Stimulated activated CD4-positive, alpha-beta T cell treated with anti-CD3 and anti-CD28 coated beads, Interleukin-2, amount 100 ng/mL, for 4 hours (primary cell): ENCODE results near the gene SLC46A1.
A peak's percentile ranks its signal among the peaks of the same experiment; 100 is the strongest.

Experiments
- DNase-seq: peaks from one replicate; pipeline ENCODE4 v3.0.0-alpha.2; 2020; ENCODE audit warnings: low read depth

Gene SLC46A1

GRCh38 chr17:28379814-28380801, 25.9 kb downstream of the SLC46A1 start:
- no peak for DNase-seq

DNA sequence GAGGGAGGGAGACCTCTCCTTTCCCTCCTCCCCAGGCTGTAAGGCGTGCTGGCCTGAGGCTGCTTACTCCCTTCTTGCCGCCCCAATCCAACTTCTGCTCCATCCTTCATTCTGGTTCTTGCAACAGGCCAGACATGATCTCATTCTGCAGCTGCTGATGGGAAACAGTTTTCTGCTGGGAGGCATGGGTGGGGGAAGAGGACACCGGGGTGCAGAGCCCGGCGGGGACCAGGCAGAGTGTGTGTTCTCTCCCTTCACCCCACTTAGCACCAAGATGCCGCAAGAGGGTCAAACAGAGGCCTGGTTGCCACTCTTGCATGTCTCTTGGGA, 33.1 kb downstream of the SLC46A1 start:
- no peak for DNase-seq

GRCh38 chr17:28372203-28372944, 33.6 kb downstream of the SLC46A1 start:
- DNase-seq = no peak

DNA sequence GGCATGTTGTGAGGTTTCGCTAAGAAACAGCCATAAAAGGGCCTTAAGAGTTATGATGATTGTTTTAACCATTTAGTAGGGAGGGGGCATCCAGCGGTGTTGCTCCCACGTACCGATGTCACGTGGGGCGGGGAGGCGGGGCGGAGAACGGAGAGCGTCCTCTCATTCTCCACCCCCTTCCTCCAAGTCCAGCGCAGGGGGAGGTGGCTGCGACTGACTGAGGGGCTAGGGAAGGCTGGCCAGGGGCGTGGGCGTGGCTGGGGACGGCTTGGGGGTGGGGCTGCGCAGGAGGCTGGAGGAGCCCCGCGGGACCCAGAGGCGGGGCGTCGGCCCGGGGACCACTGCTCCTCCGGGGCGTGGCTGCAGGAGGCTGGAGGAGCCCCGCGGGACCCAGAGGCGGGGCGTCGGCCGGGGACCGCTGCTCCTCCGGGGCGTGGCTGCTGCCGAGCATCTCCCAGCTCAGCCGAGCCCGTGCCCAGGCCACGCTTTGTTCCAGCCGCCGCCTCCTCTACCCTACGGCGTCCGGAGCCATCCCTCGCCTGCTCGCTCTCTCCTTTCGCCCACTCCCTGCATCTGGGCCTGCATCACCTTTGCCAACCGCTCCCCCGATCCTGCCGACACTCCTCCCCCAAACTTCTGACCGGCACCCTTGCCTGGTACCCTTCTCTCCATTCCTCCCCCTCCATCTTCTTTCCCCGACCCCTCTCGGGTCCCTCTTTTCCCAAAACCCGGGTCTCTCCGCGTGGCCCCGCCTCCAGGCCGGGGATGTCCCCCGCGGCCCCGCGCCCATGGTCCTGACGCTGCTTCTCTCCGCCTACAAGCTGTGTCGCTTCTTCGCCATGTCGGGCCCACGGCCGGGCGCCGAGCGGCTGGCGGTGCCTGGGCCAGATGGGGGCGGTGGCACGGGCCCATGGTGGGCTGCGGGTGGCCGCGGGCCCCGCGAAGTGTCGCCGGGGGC, 34.5 kb downstream of the SLC46A1 start, which contains the start of gene SARM1:
SARM1 (plus strand) TSS at position 450 of the 958 bp plus-strand sequence; CDS start at position 789, 339 bp downstream.
- DNase-seq = peak; percentile 73

- DNase-seq = no peak
These were observed 35.3 kb downstream of the SLC46A1 start for GRCh38 chr17:28370744-28371103.

- no peak for DNase-seq
These were observed 35.8 kb downstream of the SLC46A1 start, which contains the start of gene VTN for GRCh38 chr17:28370035-28370743. TSS of gene VTN (minus strand) at chr17:28370307. CDS start at chr17:28370203, 104 bp downstream.

GRCh38 chr17:28369684-28370034, 36.4 kb downstream of the SLC46A1 start:
- no peak for DNase-seq

- no peak for DNase-seq
These were observed 36.9 kb downstream of the SLC46A1 start for GRCh38 chr17:28368915-28369683.

DNA sequence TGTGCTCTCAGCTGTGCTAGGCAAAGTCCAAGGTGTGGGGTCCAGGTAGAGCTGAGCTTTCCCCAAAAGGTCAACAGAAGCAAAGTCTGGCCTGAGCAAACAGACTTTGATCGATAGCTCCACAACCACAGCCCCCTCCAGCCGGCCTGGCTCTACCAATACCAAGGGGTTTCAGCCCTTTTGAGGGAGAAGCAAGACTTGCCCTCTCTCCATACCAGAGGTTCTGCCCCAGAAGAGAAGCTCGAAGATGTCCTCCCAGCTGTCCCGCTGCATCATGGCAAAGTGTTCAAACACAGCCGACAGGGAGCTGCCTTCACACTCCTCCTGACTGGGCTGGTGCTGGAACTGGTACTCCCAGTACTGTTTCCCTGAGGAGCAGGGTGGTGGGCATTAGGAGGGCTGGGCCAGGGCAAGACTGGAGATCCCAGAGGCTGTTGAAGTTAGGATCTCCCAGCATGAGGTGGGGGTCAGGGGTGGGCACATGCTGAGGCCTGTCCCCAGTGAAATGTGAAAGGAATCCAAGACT, 37.6 kb downstream of the SLC46A1 start:
- DNase-seq = no peak

DNA sequence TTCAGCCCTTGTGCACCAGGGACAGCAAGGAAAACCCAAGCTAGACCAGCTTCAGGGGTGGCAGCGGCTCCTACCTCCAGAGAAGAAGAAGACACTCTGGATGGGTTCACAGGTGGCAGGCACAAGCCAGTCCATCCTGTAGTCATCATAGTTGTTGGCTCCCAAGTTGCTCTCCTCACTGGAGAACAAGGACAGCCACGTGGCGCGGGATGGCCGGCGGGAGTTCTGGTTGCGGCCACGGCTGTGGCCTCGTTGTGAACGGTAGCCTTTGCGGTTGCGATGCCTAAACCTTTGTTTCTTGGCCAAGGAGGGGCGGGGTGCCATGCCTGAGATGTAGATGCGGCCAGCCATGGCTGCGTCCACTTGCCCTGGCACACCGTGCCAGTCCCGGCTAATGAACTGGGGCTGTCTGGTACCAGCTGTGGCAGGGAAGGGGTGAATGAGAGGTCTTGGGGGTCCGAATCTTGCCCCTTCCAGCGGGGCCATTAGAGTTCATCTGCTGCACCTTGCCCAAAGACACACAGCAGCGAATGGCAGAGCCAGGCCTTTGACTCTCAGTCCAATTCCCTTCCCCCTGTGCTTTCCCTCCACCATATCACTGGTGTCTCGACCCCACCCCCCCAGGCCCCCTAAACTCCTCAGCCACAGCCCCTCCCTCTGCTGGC, 38.2 kb downstream of the SLC46A1 start:
- no peak for DNase-seq

DNA sequence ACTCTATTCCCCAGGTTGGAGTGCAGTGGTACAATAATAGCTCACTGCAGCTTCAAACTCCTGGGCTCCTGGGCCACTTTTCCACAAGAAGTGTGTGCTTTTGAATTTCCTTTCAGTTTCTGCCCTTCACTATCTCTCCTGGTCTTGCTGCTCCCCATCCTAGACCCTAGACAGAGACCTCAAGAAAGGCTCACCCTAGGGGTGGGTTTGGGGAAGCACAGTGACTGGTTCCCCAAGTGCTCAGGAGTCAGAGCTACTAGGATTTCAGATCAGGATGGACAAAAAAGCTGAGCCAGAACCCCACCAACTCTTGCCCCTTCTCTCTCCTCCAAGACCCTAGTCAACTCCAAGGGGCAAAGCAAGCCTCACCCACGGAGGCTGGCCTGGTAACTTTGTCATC, 39.4 kb downstream of the SLC46A1 start:
- no peak for DNase-seq

- no peak for DNase-seq
These were observed 40.5 kb downstream of the SLC46A1 start for GRCh38 chr17:28365487-28365886.

DNA sequence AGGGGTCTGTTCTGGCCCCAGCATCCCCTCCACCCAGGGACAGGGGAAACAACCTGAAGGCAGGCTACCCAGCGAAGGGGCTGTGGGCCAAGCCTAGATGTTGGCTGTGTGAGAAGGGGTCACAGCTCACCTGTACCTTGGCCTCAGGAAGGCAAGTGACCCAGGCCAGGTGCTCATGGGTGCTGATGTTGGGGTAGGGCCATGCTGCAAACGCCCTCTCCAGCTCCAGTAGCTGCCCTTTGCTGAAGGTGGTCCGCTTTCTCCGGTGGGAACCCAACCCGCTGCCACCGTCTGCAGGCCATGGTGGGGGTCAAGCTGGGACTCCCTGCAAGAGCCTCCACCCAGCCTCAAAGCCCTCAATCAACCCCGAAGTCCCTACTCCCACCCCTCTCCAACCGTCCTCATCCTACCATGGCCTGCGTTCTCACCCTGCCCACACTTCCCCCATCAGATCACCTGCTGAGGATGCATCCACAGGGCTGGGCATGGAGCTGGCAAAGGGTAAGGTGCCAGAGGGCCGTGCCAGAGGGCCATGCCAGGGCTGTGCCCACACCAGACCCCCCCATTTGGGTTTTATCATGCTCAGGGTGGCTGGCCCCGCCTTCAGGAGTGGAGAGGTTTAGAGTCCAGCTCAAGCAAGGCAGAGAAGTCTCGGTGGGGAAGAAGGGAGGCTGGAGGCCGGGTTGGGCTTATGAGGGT, 41.2 kb downstream of the SLC46A1 start, which contains the start of gene SEBOX:
SEBOX (minus strand) TSS at position 535 of the 699 bp plus-strand sequence; CDS start at position 487, 48 bp downstream.
- DNase-seq = no peak

DNA sequence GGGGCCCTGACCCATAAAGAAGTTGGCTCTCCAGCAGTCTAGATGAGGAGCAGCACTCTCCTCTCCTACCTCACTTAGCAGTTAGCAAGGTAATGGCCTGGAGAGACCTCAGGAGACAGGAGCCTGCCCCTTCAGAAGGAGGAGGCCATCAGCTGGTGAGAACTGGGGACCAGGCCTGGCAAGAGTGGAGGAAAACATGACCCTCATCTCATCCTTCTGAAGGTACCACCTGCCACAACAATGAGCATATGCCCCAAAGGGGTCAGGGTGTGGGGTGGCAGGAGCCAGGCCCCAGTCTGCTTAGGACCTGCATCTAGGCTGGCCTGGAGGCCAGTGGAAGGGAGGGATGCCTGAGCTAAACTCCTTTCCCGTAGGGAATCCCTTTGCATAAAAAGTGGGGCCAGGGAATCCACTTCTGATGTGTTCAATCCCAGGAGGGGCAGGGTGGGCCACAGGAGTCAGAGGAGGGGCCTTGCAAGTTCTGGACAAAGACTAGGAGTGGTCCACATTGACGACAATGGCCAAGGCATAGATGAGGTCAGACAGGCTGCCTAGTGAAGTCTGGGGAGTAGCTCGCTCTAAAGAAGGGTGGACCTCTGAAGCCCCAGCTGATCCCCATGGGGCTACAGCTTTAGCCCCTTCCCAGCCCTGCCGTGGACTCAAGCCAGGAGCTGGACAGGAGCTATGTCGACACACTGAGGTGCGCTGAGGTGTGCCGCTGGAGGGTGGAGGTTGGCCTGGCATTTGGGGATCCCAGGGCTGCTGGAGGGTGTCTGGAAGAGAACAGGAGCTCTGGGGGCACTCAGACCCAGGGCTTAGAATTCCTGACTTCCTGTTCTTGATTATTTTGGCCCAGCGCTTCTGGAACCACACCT, 42.0 kb downstream of the SLC46A1 start:
- no peak for DNase-seq

DNA sequence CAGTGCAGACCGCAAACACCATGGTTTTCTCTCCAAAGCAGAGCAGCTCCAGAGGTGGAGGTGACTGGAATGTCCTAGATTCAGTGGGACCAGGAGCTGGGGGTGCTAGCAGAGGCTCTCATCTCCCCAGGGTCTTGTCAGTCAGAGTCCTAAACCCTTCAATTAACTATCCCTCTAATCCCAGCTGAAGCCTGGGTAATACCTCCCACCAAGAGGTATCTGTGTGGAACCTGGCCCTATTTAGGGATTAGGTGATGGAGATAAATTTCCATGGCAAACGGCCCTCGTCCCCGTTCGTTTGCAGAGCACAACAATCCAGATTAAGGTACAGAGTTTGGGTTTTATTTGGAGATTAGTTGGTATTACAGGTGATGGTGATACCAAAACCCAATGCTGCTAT, 42.8 kb downstream of the SLC46A1 start:
- no peak for DNase-seq

GRCh38 chr17:28357901-28358197, 48.2 kb downstream of the SLC46A1 start:
- DNase-seq = no peak

DNA sequence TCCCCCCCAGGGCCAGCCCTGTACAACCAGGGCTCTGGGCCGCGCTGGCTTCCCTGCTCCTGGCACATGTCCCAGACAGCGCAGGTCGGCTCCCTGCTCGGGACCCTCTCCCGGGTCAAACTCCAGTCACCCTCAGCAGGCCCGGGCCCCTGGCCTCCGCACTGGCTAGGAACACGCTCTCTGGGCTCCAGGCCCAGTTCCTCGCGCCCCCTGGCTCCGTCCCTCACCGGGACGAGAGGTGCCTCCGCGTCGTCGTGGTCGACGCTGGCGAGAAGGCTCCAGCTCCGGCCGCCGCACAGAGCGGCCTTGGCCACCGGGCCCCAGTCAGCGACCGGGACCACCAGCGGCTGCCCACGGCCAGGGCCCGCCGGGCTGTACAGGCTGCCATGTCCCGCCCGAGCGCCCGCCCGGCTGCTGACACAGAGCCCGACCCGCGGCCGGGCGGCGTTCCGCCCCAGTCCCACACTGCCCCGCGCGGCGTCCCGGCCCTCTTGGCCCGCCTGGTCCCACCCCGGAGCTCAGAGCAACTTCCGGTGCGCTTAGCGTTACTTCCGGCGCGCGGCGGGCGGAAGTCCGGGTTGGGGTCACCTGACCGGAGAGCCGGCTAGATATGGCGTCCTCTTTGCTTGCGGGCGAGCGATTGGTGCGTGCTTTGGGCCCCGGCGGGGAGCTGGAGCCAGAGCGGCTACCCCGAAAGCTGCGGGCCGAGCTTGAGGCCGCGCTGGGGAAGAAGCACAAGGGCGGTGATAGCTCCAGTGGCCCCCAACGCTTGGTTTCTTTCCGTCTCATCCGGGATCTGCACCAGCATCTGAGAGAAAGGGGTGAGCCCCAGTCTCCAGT, 48.7 kb downstream of the SLC46A1 start, which contains the start of gene POLDIP2:
POLDIP2 (minus strand) TSS at position 467 of the 840 bp plus-strand sequence; CDS start at position 388, 79 bp downstream.
- peak; percentile 91 for DNase-seq
